Ovary (tissue), 3 donors: Measurements from ENCODE around the gene LRRC27.

Experiments used
- CTCF ChIP-seq, 3 donors: fragments of 450-650 bp in 2 of 3; fragments of 200-600 bp in 1 of 3; IDR thresholded peaks; one replicate each; pipeline versions ENCODE4 v1.5.1 to v1.8.0; 2016 to 2022; ENCODE audit warnings: antibody characterized with exemption in 3 of 3, mild to moderate bottlenecking in 1 of 3
- EP300 ChIP-seq: sonication (generic); formaldehyde crosslinking; IDR thresholded peaks from one replicate; pipeline ENCODE4 v1.6.1; 2017; ENCODE audit warnings: antibody characterized with exemption
- POLR2A ChIP-seq: fragments of 450-650 bp; IDR thresholded peaks from one replicate; pipeline ENCODE4 v1.6.1; 2017; ENCODE audit warnings: antibody characterized with exemption, mild to moderate bottlenecking, moderate library complexity
- donor health status: DM: no; HTN: no; CAD: no.

- TF ChIP-seq CTCF (IDR thresholded peaks at IDR 0.05): no peak
- no peak for TF ChIP-seq EP300
- no peak for TF ChIP-seq POLR2A
Measured at GRCh38 chr10:132324186-132324585, 7.8 kb upstream of the LRRC27 start.
